NCI-H1930 (cell line): Measurements from ENCODE around the gene ZFTA.

ENCODE experiments used
- DNase-seq, 2 experiments: peaks; one replicate each; lab custom pipeline; 2025; lab: John Stamatoyannopoulos, UW

The ZFTA gene

DNA sequence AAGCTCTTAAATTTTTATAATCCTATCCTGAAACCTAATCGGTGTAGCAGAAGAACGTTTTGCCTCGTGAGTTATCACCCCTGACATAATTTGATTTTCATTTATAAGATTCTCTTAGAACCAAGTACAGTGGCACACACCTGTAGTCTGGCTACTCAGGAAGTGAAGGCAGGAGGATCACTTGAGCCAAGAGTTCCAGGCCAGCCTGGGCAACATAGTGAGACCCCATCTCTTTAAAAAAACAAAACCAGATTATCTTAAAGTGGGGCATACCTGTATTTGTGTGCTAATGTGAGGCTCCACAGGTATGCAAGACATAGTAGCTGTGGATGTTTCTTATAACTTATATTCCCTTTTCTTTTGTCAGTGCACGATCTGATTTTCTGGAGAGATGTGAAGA lies 19.0 kb downstream of the ZFTA start:
- DNase-seq, result no peak

DNA sequence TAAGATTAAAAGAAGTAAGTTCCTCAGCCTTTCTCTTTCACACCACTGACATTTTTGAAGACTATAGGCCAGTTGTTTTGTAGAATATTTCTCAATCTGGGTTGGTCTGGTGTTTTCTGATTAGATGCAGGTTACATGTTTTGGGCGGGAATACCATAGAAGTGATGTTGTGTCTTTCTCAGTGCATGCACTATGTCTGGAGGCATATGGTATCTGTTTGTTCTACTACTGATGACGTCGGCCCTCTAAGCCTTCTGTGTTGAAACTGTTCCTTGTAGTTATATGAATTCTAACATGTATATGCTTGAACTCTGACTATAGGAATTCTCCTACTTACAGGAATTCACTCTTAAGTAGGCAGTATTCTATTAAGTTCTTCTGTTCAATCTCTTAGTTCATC lies 21.6 kb downstream of the ZFTA start:
- no peak for DNase-seq

DNA sequence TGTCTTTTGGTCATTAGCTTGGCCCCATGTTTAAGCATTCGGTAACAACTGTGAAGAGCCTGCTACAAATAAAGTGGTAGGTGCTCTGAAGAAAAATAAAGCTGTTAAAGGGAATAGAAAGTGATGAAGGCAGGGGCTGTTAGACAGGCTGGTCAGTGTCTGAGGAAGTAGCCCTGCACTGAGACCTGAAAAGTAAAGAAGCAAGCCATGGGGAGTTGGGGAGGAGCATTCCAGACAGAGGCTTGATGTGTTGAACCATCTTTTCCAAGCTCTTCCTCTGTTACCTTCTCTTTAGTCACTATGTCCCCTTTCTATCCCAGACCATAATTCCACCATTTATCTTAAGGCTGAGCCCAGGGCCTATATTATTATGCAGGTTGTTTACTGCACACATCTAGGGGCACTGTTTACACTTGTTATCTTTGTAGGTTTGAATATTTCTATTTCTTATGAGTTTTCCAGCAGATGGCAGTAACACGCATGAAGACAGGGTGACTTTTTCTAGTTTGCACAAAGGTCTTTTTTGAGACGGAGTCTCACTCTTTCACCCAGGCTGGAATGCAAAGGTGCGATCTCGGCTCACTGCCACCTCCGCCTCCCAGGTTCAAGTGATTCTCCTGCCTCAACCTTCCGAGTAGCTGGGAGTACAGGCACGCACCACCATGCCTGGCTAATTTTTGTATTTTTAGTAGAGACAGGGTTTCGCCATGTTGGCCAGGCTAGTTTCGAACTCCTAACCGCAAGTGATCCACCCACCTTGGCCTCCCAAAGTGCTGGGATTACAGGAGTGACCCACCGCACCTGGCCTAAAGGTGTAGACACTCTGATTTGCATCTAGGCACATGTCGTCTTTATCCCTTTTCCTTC lies 23.0 kb downstream of the ZFTA start:
- DNase-seq, result no peak

DNA sequence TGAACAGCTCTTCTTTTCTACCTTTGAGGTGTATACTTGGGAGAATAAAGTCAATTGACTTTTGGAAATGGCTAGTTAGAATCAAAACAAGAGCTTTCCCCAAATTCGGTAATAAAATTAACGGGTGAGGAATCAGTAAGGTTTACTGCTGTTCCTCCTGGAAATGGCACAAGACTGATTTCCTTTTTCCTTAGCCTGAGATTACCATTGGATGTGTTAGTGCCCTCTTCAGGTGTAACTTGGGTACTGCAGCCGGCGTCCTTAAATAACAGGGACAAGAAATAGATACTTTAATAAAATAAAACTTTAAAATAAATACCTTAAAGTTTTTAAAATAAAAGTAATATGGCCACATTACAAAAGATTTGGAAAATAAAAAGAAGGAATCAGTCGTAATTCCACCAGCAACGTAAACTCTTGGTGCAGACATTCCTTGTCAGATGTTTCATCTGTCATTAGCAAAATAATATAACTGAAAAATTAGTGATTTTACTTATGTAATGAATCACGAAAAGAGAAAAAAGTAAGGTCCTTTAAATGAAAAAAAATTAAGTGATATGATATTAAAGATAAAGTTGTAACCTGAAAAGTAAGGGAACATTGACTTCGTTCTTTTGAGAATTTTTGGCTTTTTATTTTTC lies 29.7 kb downstream of the ZFTA start:
- peak; percentile 31 to 47 for DNase-seq

DNA sequence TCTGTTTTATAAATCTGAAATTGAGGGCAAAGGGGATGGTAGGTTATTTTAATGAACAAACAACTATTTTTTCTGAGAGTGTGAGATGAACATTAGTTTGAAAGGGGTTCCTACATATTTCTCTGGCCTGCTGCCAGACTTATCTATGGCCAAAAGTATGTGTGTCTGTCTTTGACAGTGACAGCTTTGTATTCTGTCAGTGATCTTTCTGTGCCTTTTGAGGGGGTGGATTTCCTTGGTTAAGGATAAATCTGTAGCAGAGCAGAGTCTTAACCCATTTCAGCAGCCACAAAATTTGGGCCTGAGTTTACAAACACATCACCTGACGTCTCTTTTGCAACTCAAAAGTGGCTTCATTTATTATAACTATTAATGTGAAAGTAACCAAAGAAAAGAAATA lies 30.9 kb downstream of the ZFTA start:
- DNase-seq, result no peak

DNA sequence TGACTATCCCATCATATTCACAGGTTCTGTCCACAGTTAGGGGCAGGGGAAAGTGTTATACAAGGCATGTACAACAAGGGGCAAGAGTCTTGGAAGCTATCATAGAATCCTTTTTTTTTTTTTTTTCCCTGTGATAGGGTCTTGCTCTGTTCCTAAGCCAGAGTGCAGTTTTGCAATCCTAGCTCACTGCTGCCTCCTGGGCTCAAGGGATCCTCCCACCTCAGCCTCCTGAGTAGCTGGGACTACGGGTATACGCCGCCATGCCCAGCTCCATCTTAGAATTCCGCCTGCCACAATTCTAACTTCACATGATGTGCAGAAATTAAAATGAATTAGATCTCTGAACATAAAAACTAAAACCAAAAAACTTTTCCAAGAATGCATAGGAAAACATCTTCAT lies 31.7 kb downstream of the ZFTA start:
- no peak for DNase-seq

DNA sequence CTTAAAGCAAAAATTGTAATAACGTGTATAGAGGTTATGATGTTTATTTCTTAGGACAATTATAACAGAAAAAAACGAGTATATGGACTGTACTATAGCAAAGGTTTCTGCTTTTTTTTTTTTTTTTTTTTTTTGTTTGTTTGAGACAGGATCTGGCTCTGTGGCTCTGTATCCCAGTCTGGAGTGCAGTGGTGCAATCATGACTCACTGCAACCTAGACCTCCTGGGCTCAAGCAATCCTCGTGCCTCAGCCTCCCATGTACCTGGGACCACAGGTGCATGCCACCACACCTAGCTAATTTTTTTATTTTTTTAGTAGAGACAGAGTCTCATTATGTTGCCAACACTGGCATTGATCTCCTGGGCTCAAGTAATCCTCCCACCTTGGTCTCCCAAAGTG lies 39.2 kb downstream of the ZFTA start:
- no peak for DNase-seq

DNA sequence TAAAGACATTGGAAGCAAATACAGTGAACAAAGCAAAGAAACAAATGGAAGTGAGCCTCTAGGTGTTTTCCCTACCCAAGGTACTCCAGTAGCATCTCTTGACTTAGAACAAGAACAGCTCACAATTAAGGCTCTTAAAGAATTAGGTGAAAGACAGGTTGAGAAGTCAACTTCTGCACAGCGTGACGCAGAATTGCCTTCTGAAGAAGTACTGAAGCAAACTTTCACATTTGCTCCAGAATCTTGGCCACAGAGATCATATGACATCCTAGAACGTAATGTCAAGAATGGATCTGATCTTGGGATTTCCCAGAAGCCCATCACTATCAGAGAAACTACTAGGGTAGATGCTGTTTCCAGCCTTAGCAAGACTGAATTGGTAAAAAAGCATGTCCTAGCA lies 48.0 kb downstream of the ZFTA start:
- DNase-seq, result no peak

DNA sequence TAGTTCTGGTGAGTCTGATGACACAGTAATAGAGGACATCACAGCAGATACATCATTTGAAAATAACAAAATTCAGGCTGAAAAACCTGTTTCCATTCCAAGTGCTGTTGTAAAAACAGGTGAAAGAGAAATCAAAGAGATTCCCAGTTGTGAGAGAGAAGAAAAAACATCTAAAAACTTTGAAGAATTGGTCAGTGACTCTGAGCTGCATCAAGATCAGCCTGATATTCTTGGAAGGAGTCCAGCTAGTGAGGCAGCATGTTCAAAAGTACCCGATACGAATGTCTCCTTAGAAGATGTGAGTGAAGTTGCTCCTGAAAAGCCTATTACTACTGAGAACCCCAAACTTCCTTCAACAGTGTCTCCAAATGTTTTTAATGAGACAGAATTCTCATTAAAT lies 48.6 kb downstream of the ZFTA start:
- DNase-seq, result no peak

DNA sequence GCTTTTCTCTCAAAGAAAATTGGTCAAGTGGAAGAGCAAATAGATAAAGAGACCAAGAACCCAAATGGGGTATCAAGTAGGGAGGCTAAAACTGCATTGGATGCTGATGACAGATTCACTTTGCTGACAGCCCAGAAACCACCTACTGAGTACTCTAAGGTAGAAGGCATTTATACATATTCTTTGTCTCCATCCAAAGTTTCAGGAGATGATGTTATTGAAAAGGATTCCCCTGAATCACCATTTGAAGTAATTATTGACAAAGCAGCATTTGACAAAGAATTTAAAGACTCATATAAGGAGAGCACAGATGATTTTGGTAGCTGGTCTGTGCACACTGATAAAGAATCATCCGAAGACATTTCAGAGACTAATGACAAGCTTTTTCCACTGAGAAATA lies 49.6 kb downstream of the ZFTA start:
- no peak for DNase-seq
